KOPT-K1 (cell line): ENCODE measurements around the gene MTERF4.

ENCODE experiments used
- H3K27ac ChIP-seq: fragments of 200-600 bp; sonication (generic); 2 replicates; pipeline ENCODE4 v1.5.1; 2016; ENCODE audit warnings: antibody characterized with exemption, mild to moderate bottlenecking, low read depth, low read length; ENCODE audit not compliant: poor library complexity, severe bottlenecking
- H3K36me3 ChIP-seq: fragments of 200-600 bp; sonication (generic); 2 replicates; pipeline ENCODE4 v1.5.1; 2017; ENCODE audit warnings: antibody characterized with exemption, mild to moderate bottlenecking, low read length, moderate library complexity; ENCODE audit not compliant: insufficient read depth
- H3K9me3 ChIP-seq: fragments of 200-600 bp; sonication (generic); 2 replicates; pipeline ENCODE4 v1.5.1; 2017; ENCODE audit warnings: antibody characterized with exemption, low read length, mild to moderate bottlenecking; ENCODE audit not compliant: insufficient read depth, poor library complexity, severe bottlenecking

Gene MTERF4

DNA sequence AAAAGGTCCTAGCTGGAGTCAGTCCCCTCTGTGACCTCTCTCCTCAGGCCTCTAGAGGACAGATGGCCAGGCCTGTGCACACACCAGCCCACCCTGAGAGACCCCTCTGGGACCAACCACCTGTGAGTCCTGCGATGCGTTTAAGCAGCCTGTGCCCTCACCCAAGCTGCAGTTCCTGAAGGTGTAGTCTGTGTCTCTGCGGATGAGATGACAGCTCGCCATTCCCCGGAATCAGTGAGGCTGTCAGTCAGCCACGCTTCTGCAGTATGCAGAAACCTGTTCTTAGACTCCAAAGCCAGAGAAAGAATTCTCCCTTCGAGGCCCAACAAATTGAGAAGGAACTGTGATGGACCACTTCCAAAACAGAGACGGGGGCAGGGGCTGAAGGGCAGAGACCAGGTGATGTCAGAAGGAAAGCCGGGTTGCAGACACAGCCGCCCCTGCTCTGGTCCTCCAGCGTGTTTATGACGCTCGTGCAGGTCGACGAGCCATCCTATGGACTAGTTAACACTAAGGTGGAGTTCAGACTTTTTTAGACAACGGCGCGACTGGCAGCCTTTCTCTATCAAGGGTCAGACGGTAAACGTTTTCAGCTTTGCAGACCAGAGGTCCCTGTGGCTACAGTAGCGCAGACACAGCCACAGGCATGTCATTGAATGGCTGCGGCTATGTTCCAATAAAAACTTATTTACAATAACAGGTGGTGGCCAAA, 10.2 kb downstream of the MTERF4 start:
- Histone ChIP-seq H3K36me3 (peaks cover 99% of the 10 kb centered on the region), H3K9me3 (no peaks in the 10 kb centered on the region), H3K27ac (no peak overlapping the region)

DNA sequence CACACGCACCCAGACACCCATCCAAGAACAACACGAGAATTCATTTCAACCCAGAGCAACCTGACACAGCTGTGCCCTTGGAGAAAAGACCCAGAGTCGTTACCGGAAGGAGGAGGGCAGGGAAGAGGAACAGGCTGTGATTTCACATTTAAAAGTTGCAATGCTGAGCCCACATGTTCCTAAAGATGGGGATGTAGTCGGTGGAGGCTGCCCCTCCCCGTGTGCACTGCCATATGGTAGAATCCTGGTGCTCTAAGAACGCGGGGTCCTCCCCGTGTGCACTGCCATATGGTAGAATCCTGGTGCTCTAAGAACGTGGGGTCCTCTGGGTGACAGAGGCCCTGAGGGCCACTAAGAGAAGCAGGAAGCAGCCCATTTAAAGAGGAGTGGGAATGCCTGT, 10.9 kb downstream of the MTERF4 start:
- Histone ChIP-seq H3K36me3 (peaks cover 99% of the 10 kb centered on the region), H3K27ac (no peak overlapping the region), H3K9me3 (no peaks in the 10 kb centered on the region)

DNA sequence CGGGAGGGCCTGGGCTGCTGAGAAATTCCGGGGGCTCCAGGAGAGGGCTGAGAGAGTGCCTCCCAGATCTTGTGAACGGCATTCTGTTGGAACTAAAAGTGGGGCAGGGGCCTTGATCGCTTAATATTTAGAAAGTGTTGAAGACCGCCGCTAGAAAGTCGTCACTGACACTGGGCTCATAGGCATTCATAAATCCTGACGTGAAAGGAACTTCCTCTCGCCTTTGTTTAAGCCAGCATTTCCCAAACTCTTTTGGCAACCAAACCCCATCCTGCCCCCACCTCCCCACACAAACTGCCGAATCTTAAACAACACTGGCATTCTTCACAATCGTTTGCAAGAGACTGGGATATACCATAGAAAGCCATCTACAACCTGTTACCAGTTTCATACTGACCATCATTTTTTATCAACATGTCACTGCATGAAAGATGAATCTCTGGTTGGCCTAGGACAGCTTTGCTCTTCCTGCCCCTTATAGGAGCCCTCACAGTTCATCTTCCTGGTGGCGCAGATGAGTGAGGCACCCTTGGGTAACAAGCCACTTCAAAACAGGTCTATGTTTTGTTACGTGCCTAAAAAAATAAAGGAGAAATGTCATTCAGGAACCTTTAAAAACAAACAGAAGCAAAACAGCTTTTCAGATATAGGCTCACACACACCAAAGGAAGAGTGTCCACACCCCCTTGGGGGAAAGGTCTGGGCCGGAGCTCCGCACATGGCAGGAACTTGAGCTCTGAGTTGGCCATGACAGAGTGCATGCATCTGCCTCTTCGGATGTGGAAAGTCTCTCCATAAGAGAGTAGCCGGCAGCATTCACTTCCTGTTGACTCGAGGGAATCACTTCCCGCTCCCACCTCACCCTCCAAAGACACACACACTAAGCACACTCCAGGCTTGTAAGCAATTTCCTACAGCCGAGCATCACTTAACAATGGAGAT, 13.0 kb downstream of the MTERF4 start:
- Histone ChIP-seq H3K36me3 (peaks cover 81% of the 10 kb centered on the region), H3K27ac (no peak overlapping the region), H3K9me3 (no peaks in the 10 kb centered on the region)

DNA sequence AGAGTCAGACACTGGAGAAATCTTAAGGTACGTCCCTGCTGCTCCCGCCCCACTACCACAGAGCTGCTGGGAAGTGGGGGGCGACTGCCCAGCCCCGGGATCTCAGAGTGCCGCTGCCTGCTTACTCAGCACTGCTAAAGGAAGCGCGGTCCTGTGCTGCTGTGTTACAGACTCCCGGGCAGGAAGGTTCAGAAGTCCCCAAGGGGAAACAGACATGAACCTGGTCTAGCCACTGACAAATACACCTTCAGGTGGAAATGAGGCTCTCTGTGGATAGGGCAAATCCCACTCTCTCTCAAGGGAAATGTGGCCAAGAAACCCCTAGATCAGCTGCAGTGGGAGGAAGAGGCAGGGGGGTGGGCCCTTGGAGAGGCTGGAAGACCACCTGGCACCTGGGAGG, 13.7 kb downstream of the MTERF4 start:
- Histone ChIP-seq H3K9me3 (no peaks in the 10 kb centered on the region), H3K27ac (no peak overlapping the region), H3K36me3 (peaks cover 74% of the 10 kb centered on the region)

DNA sequence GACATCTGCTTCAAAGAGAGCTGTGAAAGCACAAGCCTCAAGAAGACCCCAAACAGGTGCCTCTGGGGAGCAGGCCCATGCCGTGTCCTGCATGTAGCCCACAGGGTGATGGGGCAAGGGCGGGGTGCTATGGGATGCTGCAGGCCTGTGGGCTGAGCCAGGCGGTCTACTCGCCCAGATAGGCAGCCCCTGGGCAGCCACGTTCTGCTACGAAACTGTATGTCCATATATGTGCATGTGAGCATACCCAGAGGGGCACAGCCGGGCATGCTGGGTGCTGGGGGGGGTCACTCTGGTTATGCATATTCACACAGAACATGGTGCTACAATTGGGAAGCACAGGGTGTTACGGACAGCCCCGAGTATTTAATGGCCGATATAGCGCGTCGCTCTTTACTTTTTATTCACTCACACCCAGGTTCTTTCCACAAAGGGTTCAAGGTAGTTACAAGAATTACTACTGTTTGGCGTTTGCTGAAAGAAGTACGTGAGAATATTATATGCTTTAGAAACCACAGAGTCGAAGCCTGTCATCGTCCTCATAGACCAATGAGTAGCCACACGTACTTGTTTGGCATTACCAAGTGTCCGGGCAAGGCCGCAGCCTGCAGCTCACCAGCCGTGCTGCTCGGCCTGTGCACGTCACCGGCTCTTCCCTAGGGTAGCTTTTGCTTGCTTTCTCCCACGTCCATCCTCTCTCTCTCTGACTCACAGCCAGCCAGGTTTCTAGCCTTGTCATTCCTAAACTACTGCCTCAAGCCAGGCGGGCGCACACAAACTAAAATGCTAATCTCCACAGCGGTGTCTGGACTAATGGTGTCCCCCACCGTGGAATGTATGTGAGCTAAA, 14.4 kb downstream of the MTERF4 start:
- no peaks in the 10 kb centered on the region for H3K9me3 ChIP-seq
- no peak overlapping the region for H3K27ac ChIP-seq
- peaks cover 67% of the 10 kb centered on the region for H3K36me3 ChIP-seq

DNA sequence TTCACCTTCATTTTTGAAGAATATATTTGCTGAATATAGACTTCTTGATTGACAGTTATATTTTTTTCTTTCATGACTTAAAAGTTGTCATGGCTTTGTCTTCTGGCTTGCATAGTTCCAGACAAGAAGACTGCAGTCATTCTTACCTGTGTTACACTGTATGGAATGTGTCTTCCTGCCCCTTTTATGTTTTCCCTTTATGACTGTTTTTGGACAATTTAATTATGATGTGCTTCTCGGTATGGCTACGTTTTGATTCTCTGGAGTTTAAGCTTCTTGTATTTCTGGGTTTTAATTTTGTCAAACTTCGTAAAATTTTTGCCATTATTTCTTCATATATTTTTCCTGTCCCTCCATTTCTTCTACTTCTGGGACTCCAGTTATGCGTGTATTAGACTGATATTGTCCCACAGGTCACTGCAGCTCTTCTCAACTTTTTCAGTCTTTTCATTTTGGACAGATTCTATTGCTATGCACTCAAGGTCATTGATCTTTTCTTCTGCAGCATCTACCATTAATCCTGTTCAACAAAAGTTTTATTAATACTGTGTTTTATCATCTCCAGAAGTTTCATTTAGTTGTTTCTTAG, 17.1 kb downstream of the MTERF4 start:
- no peak overlapping the region for H3K27ac ChIP-seq
- H3K36me3 ChIP-seq = peaks cover 40% of the 10 kb centered on the region
- H3K9me3 ChIP-seq = no peaks in the 10 kb centered on the region

DNA sequence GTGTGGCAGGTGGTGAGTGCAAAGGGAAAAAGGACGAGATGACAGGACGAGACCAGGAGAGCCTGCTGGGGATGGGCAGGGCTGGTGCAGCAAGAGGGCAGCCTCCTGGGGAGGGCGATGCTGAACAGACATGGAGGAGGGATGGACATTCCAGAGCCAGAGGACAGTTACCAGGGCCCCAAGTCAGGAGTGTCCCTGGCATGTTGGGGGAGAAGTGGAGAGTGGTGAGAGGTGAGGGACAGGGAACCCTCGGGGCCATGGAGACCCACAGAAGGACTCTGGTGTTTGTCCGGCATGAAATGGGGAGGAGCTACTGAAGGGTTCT, 19.0 kb downstream of the MTERF4 start:
- Histone ChIP-seq H3K9me3 (no peaks in the 10 kb centered on the region), H3K36me3 (peaks cover 22% of the 10 kb centered on the region), H3K27ac (no peak overlapping the region)

DNA sequence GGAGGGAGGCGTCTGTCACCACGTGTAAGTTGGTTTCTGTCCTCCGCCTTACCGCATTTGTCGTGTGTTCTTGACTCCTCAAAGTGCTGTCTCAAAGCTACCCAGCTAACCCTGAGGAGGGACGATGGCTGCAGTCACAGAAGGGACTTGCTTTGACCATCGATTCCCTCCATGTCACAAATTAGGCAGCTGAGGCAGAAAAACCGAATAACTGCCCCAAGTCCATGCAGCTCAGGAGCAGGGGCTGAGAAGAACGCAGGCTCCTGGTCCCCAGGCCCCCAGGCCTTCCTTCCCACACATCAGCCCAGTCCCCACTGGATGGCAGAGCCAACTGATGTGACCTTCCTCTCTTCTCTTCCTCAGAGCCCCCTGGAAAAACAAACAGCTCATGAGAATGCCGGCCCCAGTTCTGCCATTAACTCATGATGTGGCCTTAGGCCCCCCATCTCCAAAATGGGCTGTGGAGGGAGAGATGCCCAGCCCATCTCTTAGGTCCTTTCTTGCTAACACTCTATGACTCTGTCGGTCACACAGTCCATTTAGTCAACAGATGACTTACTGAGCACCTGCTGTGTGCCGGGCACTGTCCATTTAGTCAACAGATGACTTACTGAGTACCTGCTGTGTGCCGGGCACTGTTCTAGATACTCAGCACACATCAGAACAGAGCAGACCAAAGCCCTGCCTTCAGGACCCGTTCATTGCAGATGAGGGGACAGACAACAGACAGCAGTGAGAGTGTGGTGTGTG, 19.6 kb downstream of the MTERF4 start:
- Histone ChIP-seq H3K36me3 (peaks cover 17% of the 10 kb centered on the region), H3K27ac (no peak overlapping the region), H3K9me3 (no peaks in the 10 kb centered on the region)

DNA sequence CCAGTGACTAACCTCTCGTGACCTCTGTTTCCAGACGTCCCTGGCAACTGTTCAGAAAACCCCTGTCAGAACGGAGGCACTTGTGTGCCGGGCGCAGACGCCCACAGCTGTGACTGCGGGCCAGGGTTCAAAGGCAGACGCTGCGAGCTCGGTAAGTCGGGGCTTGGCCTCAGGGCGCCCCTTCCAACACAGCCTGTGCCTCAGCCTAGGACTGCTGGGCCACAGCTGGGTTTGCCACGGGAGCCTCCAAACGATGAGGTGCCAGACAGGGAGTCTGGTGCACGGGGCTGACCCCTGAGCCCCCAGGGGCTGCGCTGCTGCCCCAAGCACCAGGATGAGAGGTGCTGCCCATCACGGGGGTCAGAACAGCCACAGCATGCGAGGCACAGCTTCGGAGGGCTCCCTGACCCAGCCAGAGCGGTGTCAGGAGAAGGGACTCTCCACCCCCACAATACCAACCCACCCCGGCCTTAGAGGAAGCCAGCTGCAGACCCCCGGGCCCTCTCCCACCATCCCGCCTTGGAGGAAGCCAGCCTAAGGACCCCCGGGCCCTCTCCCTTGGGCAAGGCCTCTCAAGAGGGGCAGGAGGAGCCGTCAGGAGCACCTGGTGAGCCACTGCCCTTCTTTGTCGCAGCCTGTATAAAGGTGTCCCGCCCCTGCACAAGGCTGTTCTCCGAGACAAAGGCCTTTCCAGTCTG, 20.3 kb downstream of the MTERF4 start:
- Histone ChIP-seq H3K36me3 (peaks cover 10% of the 10 kb centered on the region), H3K27ac (no peak overlapping the region), H3K9me3 (no peaks in the 10 kb centered on the region)

DNA sequence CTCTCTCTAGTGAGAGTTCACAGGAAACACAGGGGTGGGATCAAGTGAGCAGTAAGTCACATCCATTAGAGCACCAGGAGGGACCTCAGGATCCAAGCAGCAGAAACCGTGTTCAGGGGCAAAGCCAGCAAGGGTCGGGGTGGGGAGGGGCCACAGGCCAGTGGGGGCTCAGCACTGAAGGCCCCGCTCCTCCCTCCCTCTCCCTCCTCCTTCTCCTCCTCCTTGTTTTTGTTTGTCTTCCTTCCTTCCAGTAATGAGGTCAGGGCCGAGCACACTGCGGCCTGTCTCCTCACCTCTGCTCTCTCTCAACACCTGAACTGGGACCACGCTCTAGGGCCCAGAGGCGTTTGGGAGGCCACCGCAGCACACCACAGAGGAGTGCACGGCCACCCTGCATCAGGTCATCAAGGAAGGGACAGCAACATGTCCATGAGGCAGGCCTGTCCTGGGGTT, 20.9 kb downstream of the MTERF4 start:
- Histone ChIP-seq H3K9me3 (no peaks in the 10 kb centered on the region), H3K36me3 (peaks cover 4% of the 10 kb centered on the region), H3K27ac (no peak overlapping the region)

DNA sequence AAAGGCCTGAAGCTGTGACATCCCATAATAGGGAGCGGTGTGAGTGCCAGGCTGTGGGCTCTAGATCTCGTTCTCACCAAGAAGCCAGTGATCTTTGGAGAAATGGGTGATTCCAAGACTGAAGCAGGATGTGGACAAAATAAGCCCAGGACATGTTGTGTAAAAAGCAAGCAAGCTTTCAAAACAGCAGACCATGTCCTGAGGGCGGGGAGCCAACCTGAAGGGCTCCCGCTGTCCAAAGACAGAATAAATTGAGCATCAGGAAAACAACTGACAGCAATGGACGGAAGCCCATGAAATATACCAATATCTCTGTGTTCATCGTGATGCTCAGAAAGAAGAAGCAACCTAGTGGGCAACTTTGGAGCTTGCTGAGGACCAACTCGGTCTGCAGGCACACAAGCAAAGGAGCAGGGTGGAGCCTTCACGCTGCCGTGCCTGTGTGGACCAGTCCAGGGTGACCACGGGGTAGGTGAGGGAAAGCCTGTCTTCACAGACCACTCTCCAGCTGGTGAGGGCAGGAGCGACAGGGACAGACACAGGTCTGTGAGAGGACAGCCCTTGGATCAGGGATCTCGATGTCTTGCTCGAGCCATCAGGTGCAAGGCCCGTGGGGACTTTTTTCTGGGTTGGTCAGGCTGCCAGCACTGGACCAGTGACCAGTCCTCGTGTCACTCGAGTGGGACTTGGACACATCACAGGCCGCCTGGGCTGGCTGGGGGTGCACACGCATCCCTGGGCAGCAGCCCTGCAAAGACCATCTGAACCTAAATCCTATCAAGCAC, 21.5 kb downstream of the MTERF4 start:
- Histone ChIP-seq H3K27ac (no peak overlapping the region), H3K36me3 (0 out of 2 replicates have a peak, but pooled peaks cover 4% of the 10 kb centered on the region)

DNA sequence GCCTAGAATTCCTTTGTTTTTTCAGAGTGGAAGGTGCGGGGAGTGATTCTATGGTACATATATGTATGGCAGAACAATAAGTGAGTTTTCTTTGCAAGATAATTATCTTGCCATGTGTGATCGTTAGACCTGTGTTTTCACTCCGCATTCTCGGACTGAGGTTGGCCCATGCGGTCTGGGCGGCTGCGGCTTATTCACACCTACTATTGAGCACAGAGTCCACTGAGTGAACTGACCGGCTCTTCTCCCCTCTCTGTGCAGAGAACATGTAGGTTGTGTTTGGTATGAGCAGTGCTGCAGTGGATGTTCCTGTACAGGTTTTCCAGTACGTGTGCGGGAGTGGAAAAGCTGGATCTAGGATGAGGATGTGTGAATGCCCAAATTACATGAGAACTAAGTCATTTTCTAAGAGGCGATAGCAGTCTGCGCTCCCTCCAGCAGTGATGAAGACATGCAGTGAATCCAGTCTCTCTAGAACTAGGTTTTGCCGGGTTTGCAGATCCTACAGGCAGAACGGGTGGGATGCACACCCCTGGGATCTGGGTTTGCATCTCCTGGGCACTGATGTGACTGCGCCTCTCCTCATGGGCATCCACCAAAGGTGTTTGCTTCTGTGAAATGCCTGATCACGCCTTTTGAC, 27.1 kb downstream of the MTERF4 start:
- H3K9me3 ChIP-seq = no peaks in the 10 kb centered on the region
- H3K27ac ChIP-seq = no peak overlapping the region

More for the DNA sequence above, 21.5 kb downstream of the MTERF4 start:
- H3K9me3 ChIP-seq = no peaks in the 10 kb centered on the region

More for the DNA sequence above, 27.1 kb downstream of the MTERF4 start:
- peaks cover 15% of the 10 kb centered on the region; the same call in 1 of the 2 replicates for H3K36me3 ChIP-seq
